ENCODE data around the gene PTPA.
"Not testable (repeated sequence)": the region's sequence is repeated elsewhere in the genome, so short reads cannot be mapped to it uniquely, and the experiment has no call there.

PTPA gene

GRCh38 chr9:129154866-129155477 is 43.8 kb downstream of the PTPA start:
- DNase-seq (ENCODE audit: low read depth in 2 of 2), result no peak

- DNase-seq (ENCODE audit: low read depth in 2 of 2), result no peak
These were observed 44.9 kb downstream of the PTPA start for GRCh38 chr9:129156163-129156562.

- DNase-seq (ENCODE audit: low read depth in 2 of 2), result no peak
These were observed 49.7 kb downstream of the PTPA start for GRCh38 chr9:129160712-129161533.

- DNase-seq (ENCODE audit: low read depth in 2 of 2), result no peak
These were observed 50.3 kb downstream of the PTPA start for GRCh38 chr9:129161534-129161837.

GRCh38 chr9:129162497-129163197 is 51.4 kb downstream of the PTPA start:
- no peak for DNase-seq (ENCODE audit: low read depth in 2 of 2)

- DNase-seq (ENCODE audit: low read depth in 2 of 2), result not testable (repeated sequence)
These were observed 52.0 kb downstream of the PTPA start for GRCh38 chr9:129163198-129163670.

GRCh38 chr9:129163753-129164152 is 52.5 kb downstream of the PTPA start:
- no peak for DNase-seq (ENCODE audit: low read depth in 2 of 2)

GRCh38 chr9:129164246-129164930 is 53.2 kb downstream of the PTPA start:
- DNase-seq (ENCODE audit: low read depth in 2 of 2), result no peak

GRCh38 chr9:129165198-129165597 is 54.0 kb downstream of the PTPA start:
- DNase-seq (ENCODE audit: low read depth in 2 of 2), result no peak

GRCh38 chr9:129166623-129167557 is 55.7 kb downstream of the PTPA start:
- no peak for DNase-seq (ENCODE audit: low read depth in 2 of 2)

GRCh38 chr9:129170229-129170628 is 59.0 kb downstream of the PTPA start:
- no peak for DNase-seq (ENCODE audit: low read depth in 2 of 2)

- DNase-seq (ENCODE audit: low read depth in 2 of 2), result no peak
These were observed 61.0 kb downstream of the PTPA start for GRCh38 chr9:129171993-129172751.

GRCh38 chr9:129172816-129173215 is 61.6 kb downstream of the PTPA start:
- DNase-seq (ENCODE audit: low read depth in 2 of 2), result no peak

GRCh38 chr9:129173296-129174101 is 62.3 kb downstream of the PTPA start:
- DNase-seq (ENCODE audit: low read depth in 2 of 2), result no peak

- peak; percentile 41 to 81 for DNase-seq (ENCODE audit: low read depth in 2 of 2)
These were observed 63.0 kb downstream of the PTPA start for GRCh38 chr9:129174102-129174723.

GRCh38 chr9:129174724-129175514 is 63.7 kb downstream of the PTPA start:
- no peak for DNase-seq (ENCODE audit: low read depth in 2 of 2)

- DNase-seq (ENCODE audit: low read depth in 2 of 2), result no peak
These were observed 64.3 kb downstream of the PTPA start for GRCh38 chr9:129175515-129175824.

All from stimulated activated CD4-positive, alpha-beta T cell treated with anti-CD3 and anti-CD28 coated beads, Interleukin-15, amount 100 ng/mL, for 48 hours (primary cell).